Mucosa of stomach (tissue), 1 donor: ENCODE measurements around the gene TWIST2.

ENCODE experiments used
- H3K27me3 ChIP-seq: one replicate; pipeline ENCODE4 v1.7.0; 2013; ENCODE audit warnings: mild to moderate bottlenecking, low read length; ENCODE audit not compliant: control insufficient read depth, insufficient read depth
- H3K36me3 ChIP-seq: one replicate; pipeline ENCODE4 v1.7.0; 2013; ENCODE audit warnings: low read length; ENCODE audit not compliant: control insufficient read depth, insufficient read depth
- H3K4me1 ChIP-seq: one replicate; pipeline ENCODE4 v1.7.0; 2013; ENCODE audit warnings: mild to moderate bottlenecking, low read length; ENCODE audit not compliant: control insufficient read depth, insufficient read depth
- H3K4me3 ChIP-seq: one replicate; pipeline ENCODE4 v1.7.0; 2013; ENCODE audit warnings: low read length
- H3K9ac ChIP-seq: one replicate; pipeline ENCODE4 v1.7.0; 2013; ENCODE audit warnings: mild to moderate bottlenecking, low read length, moderate library complexity
- H3K9me3 ChIP-seq: one replicate; pipeline ENCODE4 v1.7.0; 2013; ENCODE audit warnings: mild to moderate bottlenecking, low read length, moderate library complexity; ENCODE audit not compliant: control insufficient read depth
- donor health status: Pancreatic carcinoma.

TWIST2 gene

DNA sequence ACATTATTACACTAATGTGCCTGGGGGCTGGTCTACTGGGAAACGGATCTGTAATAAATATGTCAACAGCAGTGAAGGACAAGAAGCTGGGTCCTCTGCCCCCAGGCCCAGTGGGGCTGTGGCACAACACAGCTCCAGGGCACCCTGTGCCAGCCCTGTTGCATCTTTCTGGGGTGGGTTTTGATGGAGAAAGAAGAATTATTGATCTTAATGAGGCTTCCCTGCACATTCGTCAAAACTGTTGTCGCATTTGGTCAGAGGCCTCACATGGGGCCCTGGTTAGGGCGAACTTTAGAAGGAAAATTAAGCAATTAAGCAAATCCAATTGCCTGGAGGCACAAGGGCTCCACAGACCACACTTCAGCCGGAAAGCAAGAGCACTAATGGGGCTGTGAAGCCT lies 30.0 kb upstream of the TWIST2 start:
- H3K4me1 ChIP-seq, result no peaks in the 10 kb centered on the region
- H3K36me3 ChIP-seq, result no peaks in the 10 kb centered on the region

DNA sequence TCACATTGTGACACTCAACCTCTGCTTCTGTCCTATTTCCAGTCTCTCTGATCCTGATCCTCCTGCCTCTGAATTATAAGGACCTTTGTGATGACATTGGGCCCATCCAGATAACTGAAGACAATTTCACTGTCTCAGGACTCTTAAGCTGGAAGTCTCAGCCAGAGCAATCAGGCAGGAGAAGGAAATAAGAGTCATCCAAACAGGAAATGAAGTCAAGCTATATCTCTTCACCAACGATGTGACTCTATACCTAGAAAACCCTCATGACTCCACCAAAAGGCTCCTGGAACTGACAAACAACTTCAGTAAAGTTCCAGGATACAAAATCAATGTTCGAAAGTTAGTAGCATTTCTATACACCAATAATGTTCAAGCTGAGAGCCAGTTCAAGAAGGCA lies 29.3 kb upstream of the TWIST2 start:
- no peaks in the 10 kb centered on the region for H3K9me3 ChIP-seq
- no peaks in the 10 kb centered on the region for H3K4me1 ChIP-seq
- no peak overlapping the region for H3K9ac ChIP-seq
- H3K36me3 ChIP-seq, result no peaks in the 10 kb centered on the region
- H3K27me3 ChIP-seq, result no peaks in the 10 kb centered on the region
- no peak overlapping the region for H3K4me3 ChIP-seq

More for the DNA sequence above, 30.0 kb upstream of the TWIST2 start:
- no peaks in the 10 kb centered on the region for H3K9me3 ChIP-seq
- H3K27me3 ChIP-seq, result no peaks in the 10 kb centered on the region
- no peak overlapping the region for H3K9ac ChIP-seq
- H3K4me3 ChIP-seq, result no peak overlapping the region

DNA sequence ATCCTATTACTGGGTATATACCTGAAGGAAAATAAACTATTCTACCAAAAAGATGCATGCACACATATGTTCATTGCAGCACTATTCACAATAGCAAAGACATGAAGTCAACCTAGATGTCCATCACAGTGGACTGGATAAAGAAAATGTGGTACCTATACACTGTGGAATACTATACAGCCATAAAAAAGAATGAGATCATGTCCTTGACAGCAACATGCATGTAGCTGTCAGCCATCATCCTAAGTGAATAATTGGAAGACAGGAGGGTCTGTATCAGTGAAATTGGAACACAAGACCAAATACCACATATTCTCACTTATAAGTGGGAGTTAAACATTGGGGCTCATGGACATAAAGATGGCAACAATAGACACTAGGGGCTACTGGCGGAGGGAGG lies 27.7 kb upstream of the TWIST2 start:
- Histone ChIP-seq H3K4me1 (no peaks in the 10 kb centered on the region), H3K27me3 (no peaks in the 10 kb centered on the region), H3K36me3 (no peaks in the 10 kb centered on the region), H3K9ac (no peak overlapping the region), H3K4me3 (no peak overlapping the region), H3K9me3 (no peaks in the 10 kb centered on the region)

DNA sequence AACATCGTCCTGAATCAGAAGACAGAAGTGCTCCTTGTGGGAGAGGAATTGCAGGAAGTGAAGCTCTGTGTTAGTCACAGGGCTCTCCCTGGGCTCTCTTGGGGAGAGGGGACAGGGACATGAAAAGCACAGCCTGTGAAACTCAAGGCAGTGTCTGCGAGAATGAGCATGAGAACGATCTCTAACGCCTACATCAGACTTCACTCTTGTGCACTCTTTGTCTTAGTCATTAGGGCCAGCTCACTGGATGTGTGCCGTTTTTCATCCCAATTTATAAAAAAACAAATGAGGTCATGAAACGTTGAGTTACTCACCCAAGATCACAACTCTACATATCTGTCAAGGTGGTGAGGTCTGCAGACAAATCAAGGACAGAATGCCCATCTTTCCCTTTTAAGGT lies 27.0 kb upstream of the TWIST2 start:
- no peaks in the 10 kb centered on the region for H3K4me1 ChIP-seq
- H3K9me3 ChIP-seq, result no peaks in the 10 kb centered on the region
- H3K27me3 ChIP-seq, result no peaks in the 10 kb centered on the region
- H3K36me3 ChIP-seq, result no peaks in the 10 kb centered on the region
- H3K4me3 ChIP-seq, result no peak overlapping the region
- H3K9ac ChIP-seq, result no peak overlapping the region

DNA sequence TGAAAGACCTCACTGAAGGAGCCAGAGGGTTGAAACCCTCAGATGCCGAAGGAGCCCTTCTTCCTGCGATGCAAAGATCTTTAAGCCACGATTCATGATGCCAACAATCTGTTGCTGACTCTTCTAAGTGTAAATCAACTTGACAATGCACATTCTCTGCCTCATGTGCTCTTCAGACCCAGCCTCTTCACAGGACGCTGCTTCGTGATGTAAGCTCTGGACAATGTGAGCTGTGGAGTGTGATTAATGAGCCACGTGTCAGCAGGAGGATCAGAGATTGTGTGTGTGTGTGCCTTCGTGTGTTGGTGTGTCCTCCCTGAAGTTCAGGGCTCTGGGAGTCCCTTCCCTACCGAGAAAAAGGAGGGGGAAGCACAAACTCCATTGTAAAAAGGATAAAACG lies 26.5 kb upstream of the TWIST2 start:
- H3K27me3 ChIP-seq, result no peaks in the 10 kb centered on the region
- H3K4me3 ChIP-seq, result no peak overlapping the region
- H3K36me3 ChIP-seq, result no peaks in the 10 kb centered on the region
- no peaks in the 10 kb centered on the region for H3K9me3 ChIP-seq
- H3K4me1 ChIP-seq, result no peaks in the 10 kb centered on the region
- H3K9ac ChIP-seq, result no peak overlapping the region

DNA sequence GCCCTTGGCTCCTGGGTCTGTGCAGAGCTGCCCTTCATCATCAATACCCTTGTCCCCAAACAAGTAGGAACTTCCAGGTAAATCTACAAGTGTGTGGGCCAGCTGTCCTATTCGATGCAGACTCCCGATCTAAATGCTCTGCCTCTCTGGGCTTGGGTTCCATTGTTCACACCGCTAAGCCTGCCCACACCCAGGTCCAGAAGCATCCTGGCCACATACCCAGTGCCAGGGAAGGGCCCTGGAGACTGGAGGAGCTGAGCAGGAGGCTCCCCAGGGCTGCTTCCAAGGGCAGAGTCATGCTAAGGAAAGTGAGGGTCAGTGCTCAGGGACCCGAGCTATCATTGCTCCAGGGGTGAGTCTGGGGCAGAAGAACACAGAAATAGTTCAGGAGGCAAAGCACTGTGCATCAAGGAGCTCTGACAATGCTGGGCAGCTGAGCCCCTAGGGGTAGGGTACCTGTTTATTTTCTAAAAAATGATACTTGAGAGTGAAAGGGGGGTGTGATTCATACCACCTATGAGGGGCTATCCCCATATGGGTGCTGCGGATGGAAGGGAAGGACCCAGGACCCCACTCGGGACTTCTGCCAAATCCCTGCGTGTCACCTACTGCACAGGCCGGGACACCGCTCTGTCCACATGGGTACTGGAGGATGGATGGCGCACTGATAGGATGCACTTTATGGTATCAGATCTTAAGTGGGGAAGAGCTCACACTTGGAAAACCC lies 25.8 kb upstream of the TWIST2 start:
- Histone ChIP-seq H3K4me1 (no peaks in the 10 kb centered on the region), H3K9me3 (no peaks in the 10 kb centered on the region), H3K4me3 (no peak overlapping the region), H3K36me3 (no peaks in the 10 kb centered on the region), H3K27me3 (no peaks in the 10 kb centered on the region), H3K9ac (no peak overlapping the region)

DNA sequence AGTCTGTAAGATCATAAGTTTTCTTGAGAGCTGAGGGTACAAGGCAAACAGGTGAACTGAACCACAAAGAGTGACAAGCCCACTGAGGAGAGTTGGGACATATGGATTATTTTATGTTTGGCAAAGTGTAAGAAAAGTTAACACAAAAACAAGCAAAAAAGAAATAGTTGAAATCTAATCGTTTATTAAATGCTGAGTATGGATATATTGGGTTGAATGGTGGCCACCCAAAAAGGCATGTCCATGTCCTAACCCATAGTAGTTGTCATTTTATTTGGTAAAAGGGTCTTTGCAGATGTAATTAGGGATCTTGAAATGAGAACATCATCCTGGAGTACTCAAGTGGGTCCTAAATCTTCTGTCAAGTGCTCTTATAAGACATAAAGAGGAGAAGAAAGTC lies 24.9 kb upstream of the TWIST2 start:
- H3K36me3 ChIP-seq, result no peaks in the 10 kb centered on the region
- no peak overlapping the region for H3K9ac ChIP-seq
- H3K9me3 ChIP-seq, result no peaks in the 10 kb centered on the region
- H3K4me3 ChIP-seq, result no peak overlapping the region
- H3K4me1 ChIP-seq, result no peaks in the 10 kb centered on the region
- no peaks in the 10 kb centered on the region for H3K27me3 ChIP-seq

DNA sequence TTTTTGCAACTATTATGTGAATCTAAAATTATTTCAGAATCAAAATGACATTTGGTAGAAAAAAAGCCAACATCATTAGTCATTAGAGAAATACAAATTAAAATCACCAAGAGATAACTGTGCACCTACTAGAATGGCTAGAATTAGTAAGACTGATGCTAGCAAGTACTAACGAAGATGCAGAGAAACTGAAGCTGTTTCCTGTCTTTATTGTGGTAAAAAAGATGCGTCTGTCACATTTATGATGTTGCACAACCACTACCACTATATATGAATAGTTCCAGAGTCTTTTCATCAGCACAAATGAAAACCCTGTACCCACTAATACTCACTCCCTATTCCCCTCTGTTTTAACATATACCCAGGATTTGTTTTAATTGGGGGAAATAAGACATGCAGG lies 16.7 kb upstream of the TWIST2 start:
- Histone ChIP-seq H3K4me3 (no peak overlapping the region), H3K27me3 (peaks cover 3% of the 10 kb centered on the region), H3K4me1 (no peaks in the 10 kb centered on the region), H3K9ac (no peak overlapping the region), H3K9me3 (no peaks in the 10 kb centered on the region), H3K36me3 (no peaks in the 10 kb centered on the region)

DNA sequence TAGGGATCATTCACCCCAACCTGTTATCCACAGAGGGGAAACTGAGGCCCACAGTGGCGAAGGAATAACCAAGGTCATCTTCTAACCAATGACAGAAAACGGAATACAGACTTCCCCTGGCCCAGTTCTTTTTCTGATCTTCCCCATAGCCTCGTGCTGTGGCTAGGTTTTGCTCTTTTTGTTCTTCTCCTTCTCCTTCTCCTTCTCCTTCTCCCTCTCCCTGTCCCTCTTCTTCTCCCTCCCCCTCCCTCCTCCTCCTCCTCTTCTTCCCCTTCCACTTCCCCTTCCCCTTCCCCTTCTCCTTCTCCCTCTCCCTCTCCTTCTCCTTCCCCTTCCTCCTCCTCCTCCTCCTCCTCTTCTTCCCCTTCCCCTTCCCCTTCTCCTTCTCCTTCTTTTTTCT lies 12.9 kb upstream of the TWIST2 start:
- no peak overlapping the region for H3K4me3 ChIP-seq
- H3K4me1 ChIP-seq, result no peaks in the 10 kb centered on the region
- H3K9me3 ChIP-seq, result no peaks in the 10 kb centered on the region
- peaks cover 3% of the 10 kb centered on the region for H3K27me3 ChIP-seq
- no peak overlapping the region for H3K9ac ChIP-seq
- H3K36me3 ChIP-seq, result no peaks in the 10 kb centered on the region

DNA sequence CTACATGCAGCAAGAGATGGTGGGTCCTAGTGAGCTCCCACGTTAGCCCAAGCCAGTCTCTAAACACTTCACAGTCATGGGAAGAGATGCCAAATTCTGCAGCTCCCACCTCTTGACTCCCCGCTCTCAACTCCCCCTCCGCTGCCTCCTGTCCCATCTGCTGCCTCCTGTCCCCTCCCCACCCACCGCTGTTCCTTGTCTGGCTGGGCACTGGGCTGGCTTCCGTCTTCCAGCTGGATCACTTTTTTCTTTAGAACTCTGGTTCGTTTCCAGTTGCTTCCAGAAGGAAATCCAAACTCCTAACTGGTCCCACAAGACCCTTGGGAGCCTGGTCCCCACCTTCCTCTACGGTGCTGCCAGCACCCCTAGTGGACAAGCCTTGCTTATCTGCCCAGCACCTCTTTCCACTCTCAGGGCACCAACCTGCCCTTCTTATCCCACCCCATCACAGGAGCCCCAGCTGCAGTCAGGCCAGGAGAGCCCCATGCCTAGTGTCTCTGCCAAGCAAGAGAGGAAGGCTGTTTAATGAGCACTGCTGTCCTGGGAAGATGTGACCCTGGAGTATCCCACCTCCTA lies 12.1 kb upstream of the TWIST2 start:
- peaks cover 3% of the 10 kb centered on the region for H3K27me3 ChIP-seq
- no peaks in the 10 kb centered on the region for H3K4me1 ChIP-seq
- no peak overlapping the region for H3K4me3 ChIP-seq
- H3K9me3 ChIP-seq, result no peaks in the 10 kb centered on the region
- H3K9ac ChIP-seq, result no peak overlapping the region
- no peaks in the 10 kb centered on the region for H3K36me3 ChIP-seq

DNA sequence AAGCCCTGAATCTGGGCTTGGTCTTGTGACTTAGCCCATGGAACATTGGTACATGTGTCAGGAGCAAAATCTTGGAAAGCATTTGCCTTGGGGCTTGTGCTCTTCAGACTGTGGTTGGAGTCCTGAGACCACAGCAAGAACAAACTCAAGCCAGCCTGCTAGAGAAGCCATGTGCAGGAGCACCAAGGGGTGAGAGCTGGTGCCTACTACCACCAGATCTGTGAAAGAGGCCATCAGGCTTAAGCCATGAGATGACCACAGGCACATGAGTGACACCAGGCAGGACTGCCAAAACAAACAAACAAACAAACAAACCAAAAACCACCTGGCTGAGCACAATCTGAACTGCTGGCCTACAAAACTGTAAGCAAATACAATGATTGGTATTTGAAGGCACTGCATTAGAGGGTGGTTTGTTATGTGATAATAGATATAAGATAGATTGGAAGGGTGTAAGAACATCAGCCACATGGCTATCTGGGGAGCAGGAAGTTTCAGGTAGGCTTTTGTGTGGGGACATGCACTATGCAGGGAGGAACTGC lies 9.0 kb upstream of the TWIST2 start:
- Histone ChIP-seq H3K4me3 (no peak overlapping the region), H3K36me3 (no peaks in the 10 kb centered on the region), H3K9ac (no peak overlapping the region), H3K4me1 (no peaks in the 10 kb centered on the region), H3K9me3 (no peaks in the 10 kb centered on the region), H3K27me3 (peaks cover 2% of the 10 kb centered on the region)

DNA sequence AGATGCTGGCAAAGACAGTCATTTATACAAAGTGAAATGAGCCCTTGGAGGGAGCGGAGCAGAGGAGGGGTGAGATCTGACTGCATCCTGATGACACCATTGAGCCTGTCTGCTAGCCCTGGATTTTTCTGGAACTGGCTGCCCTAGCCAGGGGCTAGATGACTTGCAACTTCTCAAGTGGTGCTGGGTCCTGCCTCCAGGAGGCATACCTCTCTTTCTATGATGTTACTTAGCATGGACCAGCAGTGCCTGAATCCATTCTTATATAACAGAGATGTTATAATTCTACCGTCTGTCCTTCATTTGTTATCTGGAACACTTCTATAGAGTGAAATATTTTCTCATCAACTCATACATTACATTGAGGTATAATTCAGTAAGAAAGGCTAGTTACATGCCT lies 8.5 kb upstream of the TWIST2 start:
- Histone ChIP-seq H3K9ac (no peak overlapping the region), H3K36me3 (no peaks in the 10 kb centered on the region), H3K27me3 (peaks cover 8% of the 10 kb centered on the region), H3K4me1 (no peaks in the 10 kb centered on the region), H3K9me3 (no peaks in the 10 kb centered on the region), H3K4me3 (no peak overlapping the region)
